K562 (cell line): ENCODE data around the gene USP24. TPM values are rescaled to one million over a fixed set of nuclear protein-coding genes. Genes with fewer than 3 reads are reported as not detected.

Experiments used
- DACH1 ChIP-seq: fragments of 450-650 bp; IDR thresholded peaks from 2 replicates; pipeline ENCODE4 v1.6.1; 2018; ENCODE audit not compliant: partially characterized antibody
- FOXK2 ChIP-seq, 2 experiments: fragments of 450-650 bp; IDR thresholded peaks in 1 of 2; conservative IDR thresholded peaks in 1 of 2; 2 replicates each; pipeline ENCODE4 v1.6.1; 2016; ENCODE audit warnings: low read depth in 2 of 2, mild to moderate bottlenecking in 1 of 2
- GABPB1 ChIP-seq: sonication (generic); formaldehyde crosslinking; IDR thresholded peaks from 2 replicates; pipeline ENCODE4 v1.8.0; 2022; ENCODE audit warnings: mild to moderate bottlenecking, missing genetic modification reagents
- HDAC8 ChIP-seq: fragments of 450-650 bp; IDR thresholded peaks from 2 replicates; pipeline ENCODE4 v1.6.1; 2016; ENCODE audit warnings: mild to moderate bottlenecking, missing genetic modification characterization, moderate library complexity, missing compliant biosample characterization
- LEF1 ChIP-seq: fragments of 450-650 bp; IDR thresholded peaks from 2 replicates; pipeline ENCODE4 v1.6.1; 2016; ENCODE audit warnings: mild to moderate bottlenecking
- PTRF ChIP-seq: fragments of 450-650 bp; IDR thresholded peaks from 2 replicates; pipeline ENCODE4 v1.6.1; 2016; ENCODE audit warnings: mild to moderate bottlenecking, missing genetic modification characterization, missing compliant biosample characterization
- RBFOX2 ChIP-seq: fragments of 200-400 bp; formaldehyde crosslinking; IDR thresholded peaks from 2 replicates; pipeline ENCODE4 v1.6.1; 2017; ENCODE audit warnings: low read depth, mild to moderate bottlenecking, low read length, moderate library complexity
- SPI1 ChIP-seq: IDR thresholded peaks from 2 replicates; pipeline ENCODE4 v1.6.1; 2011; ENCODE audit warnings: low read depth, low read length, control low read depth, borderline replicate concordance
- STAT5A ChIP-seq: IDR thresholded peaks from 2 replicates; pipeline ENCODE4 v1.6.1; 2012; ENCODE audit warnings: low read length, inconsistent platforms, borderline replicate concordance
- VEZF1 ChIP-seq: fragments of 200-800 bp; sonication (Bioruptor generic); IDR thresholded peaks from 2 replicates; pipeline ENCODE4 v1.6.1; 2017; ENCODE audit warnings: missing genetic modification characterization, missing compliant biosample characterization
- ZBTB11 ChIP-seq, 3 experiments: fragments of 200-800 bp in 1 of 3; fragments of 250-450 bp in 1 of 3; fragments of 450-650 bp in 1 of 3; sonication (Bioruptor Pico) in 1 of 3; sonication (Bioruptor generic) in 1 of 3; formaldehyde crosslinking in 1 of 3; IDR thresholded peaks; 2 replicates each; pipeline versions ENCODE4 v1.6.1 to v1.8.0; 2016 to 2022; ENCODE audit warnings: mild to moderate bottlenecking in 2 of 3, missing genetic modification characterization in 2 of 3, missing compliant biosample characterization in 1 of 3, moderate library complexity in 1 of 3
- ZNF12 ChIP-seq: sonication (generic); formaldehyde crosslinking; IDR thresholded peaks from 2 replicates; pipeline ENCODE4 v1.4.0; 2020; ENCODE audit warnings: mild to moderate bottlenecking, missing genetic modification reagents
- ZNF445 ChIP-seq: fragments of 250-450 bp; sonication (Bioruptor Pico); IDR thresholded peaks from 2 replicates; pipeline ENCODE4 v1.4.0; 2020; ENCODE audit warnings: low read depth, mild to moderate bottlenecking, moderate library complexity
- polyA plus RNA-seq, 8 experiments: library from polyadenylated mRNA; depleted of rRNA in 4 of 8; stranded (reverse) in 5 of 8; unstranded in 3 of 8; fragments of >200 nt; fragmentation: Nextera tagmentation in 2 of 8; fragmentation: Illumina TruSeq in 1 of 8; extraction: Ambion mirVana in 2 of 8; extraction: Trizol in 1 of 8; gene quantifications; 2 replicates each; pipeline versions ENCODE4 v1.2.1 to v1.2.3, GENCODE V29; 2011 to 2014; ENCODE audit warnings: inconsistent platforms in 1 of 8, missing spikeins in 1 of 8
- total RNA-seq, 7 experiments: library from RNA; depleted of rRNA in 6 of 7; stranded (reverse); fragments of >200 nt in 6 of 7; fragmentation: Illumina TruSeq in 2 of 7; extraction: Trizol in 2 of 7; gene quantifications; 2 replicates each; pipeline versions ENCODE4 v1.2.1 to v1.2.3, GENCODE V29; 2011 to 2021; ENCODE audit warnings: low replicate concordance in 1 of 7
- TF ChIP-seq, protein P1 (sequence below): sonication (generic); formaldehyde crosslinking; IDR thresholded peaks from 2 replicates; pipeline ENCODE4 v1.5.0; 2020; ENCODE audit warnings: missing genetic modification reagents

USP24 gene
- total and polyA plus RNA-seq, 9 of the 15 experiments (the other 6 are each of a cell fraction or from before 2014, with no cell fraction given): 7.7 to 62.6 (median 36.8) TPM

GRCh38 chr1:55211863-55212262 is 3.3 kb downstream of the USP24 start (continued):
- TF ChIP-seq ZBTB11 (CRISPR knock-in tag; IDR thresholded peaks at IDR 0.05): no peak
- peak; percentile 32; the same call in 1 of the 2 replicates for TF ChIP-seq LEF1
- TF ChIP-seq, protein P1, sequence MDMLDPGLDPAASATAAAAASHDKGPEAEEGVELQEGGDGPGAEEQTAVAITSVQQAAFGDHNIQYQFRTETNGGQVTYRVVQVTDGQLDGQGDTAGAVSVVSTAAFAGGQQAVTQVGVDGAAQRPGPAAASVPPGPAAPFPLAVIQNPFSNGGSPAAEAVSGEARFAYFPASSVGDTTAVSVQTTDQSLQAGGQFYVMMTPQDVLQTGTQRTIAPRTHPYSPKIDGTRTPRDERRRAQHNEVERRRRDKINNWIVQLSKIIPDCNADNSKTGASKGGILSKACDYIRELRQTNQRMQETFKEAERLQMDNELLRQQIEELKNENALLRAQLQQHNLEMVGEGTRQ: no peak
- TF ChIP-seq PTRF: no peak
- TF ChIP-seq RBFOX2: 0 out of 2 replicates have a peak, but pooled peaks have one; percentile 20
- TF ChIP-seq GABPB1 (CRISPR knock-in tag): no peak
- peak; percentile 9 for TF ChIP-seq DACH1
- TF ChIP-seq VEZF1 (CRISPR knock-in tag): peak; percentile 45
- TF ChIP-seq SPI1: peak; percentile 97
- TF ChIP-seq ZNF12 (CRISPR knock-in tag): no peak
- peak in 1 of 2 experiments; percentile 0; a peak in 2 of 4 replicates for TF ChIP-seq FOXK2 (conservative IDR thresholded peaks at IDR 0.05 in 1 of 2, IDR thresholded peaks at IDR 0.05 in 1 of 2; ENCODE audit: low read depth in 2 of 2)
- no peak for TF ChIP-seq ZNF445 (CRISPR knock-in tag)
- TF ChIP-seq HDAC8 (tag): no peak
- TF ChIP-seq STAT5A: no peak
- TF ChIP-seq, all 486 proteins: peak for 8
